Activated T-cell treated with anti-CD3 and anti-CD28 coated beads, Interleukin-2, amount 50 U/mL, for 48 hours (primary cell): ENCODE measurements around the gene TSSK6.

Source experiments
- DNase-seq, 2 experiments: peaks; one replicate each; pipeline ENCODE4 v3.0.0-alpha.2; 2020

The TSSK6 gene

GRCh38 chr19:19529783-19530422 is 14.6 kb upstream of the TSSK6 start:
- no peak for DNase-seq

- DNase-seq: no peak
These were observed 13.6 kb upstream of the TSSK6 start, which contains the start of gene YJEFN3 for GRCh38 chr19:19528721-19529490. TSS of gene YJEFN3 (plus strand) at chr19:19528911. CDS start at chr19:19528933, 22 bp downstream.

GRCh38 chr19:19527674-19528625 is 12.6 kb upstream of the TSSK6 start:
- DNase-seq: no peak

GRCh38 chr19:19527371-19527656 is 12.0 kb upstream of the TSSK6 start:
- DNase-seq: no peak

DNA sequence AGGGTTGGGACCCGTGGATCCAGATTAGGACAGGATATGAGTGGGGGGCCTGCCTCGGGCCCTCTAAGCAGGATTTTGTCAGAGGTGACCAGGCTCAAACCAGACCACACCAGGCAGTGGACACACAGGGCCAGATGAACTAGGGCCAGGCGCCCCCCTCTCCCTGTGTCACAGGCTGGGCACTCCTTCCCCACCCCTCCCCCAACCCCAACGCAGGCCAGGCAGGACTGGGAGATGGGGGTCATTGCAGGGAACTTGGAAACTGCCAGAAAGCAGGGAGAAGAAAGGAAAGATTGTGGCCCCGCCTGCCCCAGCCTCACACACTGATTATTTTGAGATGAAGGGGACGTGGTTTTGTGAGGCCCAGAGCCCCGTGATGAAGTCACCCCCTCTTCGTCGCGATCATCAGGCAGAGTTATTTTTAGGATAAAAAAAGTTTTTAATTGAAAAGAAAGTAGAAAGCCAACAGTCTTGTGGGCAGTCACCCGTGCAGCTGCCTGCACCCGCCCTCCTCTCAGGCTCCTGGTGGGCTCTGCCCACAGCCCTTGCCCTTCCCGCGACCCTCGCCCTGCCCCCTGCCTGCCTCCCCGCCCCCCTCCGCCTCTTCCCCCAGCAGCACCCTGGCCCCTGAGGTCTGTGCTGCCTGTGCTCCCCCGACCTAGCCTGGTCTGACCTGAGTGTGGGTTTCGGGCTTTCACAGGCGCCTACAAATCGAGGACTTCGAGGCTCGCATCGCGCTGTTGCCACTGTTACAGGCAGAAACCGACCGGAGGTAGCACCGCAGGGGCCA is 11.4 kb upstream of the TSSK6 start:
- no peak for DNase-seq

DNA sequence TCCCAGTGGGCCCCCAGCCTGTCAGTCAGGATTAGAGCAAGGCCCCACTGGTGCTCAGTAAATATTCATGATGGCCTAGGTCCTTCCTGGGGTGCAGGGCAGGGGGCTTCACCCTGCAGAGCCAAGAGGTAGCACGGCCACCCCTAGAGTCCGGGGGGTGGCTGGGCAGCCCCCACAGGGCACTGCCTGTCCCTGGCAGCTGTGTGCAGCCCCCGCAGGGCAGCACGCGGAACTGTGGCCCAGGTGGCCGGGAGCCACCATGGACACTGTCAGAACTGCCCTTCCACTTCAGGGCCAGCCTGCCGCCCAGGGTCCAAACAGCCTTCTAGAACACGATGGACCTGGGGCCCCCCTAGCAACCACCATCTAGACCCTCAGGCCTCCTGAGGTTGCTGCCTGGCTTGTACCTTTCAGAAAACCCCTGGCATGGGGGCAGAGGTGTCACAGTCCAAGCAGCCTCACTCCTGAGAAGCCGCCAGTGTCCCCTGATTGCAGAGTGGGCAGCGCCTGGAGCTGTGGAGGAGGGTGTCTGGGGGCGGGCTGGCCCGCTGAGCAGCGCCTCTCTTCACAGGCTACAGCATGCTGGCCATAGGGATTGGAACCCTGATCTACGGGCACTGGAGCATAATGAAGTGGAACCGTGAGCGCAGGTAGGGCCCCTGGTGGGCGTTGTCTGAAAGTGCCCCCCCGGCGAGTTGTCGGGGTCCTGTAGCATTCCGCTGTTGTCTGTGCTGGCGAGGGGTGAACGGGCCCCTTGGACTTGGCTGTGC is 10.4 kb upstream of the TSSK6 start:
- DNase-seq: no peak

DNA sequence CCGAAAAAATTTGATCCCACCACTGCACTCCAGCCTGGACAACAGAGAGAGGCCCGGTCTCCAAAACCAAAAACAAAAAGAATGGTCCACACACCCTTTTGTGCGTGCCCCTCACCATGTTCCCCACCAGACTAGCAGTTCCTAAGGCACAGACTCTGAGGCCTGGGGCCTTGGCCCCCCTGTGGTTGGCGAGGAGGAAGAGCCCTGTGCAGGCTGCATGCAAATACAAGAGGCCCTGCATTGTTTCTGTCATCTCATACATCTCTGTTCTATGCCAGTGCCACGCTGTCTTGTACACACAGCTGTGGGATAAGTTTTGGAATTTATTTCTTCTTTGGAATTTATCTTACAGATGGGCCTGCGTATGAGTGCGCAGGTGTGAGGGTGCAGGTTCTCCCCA is 8.7 kb upstream of the TSSK6 start:
- no peak for DNase-seq

DNA sequence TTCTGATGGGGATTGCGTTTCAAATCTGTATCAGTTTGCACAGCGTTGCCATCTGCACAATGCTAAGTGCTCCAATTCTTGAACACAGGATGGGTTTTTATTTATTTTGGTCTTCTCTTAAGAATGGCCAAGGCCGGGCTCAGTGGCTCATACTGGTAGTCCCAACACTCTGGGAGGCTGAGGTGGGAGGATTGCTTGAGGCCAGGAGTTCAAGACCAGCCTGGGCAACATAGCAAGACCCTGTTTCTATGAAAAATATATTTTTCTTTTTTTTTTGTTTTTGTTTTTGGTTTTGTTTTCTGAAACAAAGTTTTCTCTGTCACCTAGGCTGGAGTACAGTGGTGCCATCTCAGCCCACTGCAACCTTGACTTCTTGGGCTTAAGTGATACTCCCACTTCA is 7.8 kb upstream of the TSSK6 start:
- no peak for DNase-seq

- DNase-seq: no peak
These were observed 5.6 kb upstream of the TSSK6 start for GRCh38 chr19:19520989-19521388.

DNA sequence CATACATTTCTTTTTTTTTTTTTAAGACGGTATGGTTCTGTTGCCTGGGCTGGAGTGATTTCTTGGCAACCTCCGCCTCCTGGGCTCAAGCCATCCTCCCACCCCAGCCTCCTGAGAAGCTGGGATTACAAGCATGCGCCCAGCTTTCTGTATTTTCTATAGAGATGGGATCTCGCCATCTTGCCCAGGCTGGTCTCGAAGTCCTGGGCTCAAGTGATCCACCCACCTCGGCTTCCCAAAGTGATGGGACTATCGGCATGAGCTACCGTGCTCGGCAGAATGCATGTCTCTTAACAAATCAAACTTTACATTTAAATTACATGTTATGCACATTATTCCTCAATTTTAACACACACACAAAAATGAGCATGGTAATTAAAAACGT is 1.9 kb upstream of the TSSK6 start:
- no peak for DNase-seq

- peak; percentile 99 for DNase-seq
These were observed 533 bp upstream of the TSSK6 start, which contains the start of gene NDUFA13 for GRCh38 chr19:19515642-19516519. TSS of gene NDUFA13 (plus strand) at chr19:19516225. CDS start at chr19:19516239, 14 bp downstream.

- DNase-seq: peak in 1 of 2 experiments; percentile 40
These were observed 1.1 kb downstream of the TSSK6 start for GRCh38 chr19:19514215-19514657.

DNA sequence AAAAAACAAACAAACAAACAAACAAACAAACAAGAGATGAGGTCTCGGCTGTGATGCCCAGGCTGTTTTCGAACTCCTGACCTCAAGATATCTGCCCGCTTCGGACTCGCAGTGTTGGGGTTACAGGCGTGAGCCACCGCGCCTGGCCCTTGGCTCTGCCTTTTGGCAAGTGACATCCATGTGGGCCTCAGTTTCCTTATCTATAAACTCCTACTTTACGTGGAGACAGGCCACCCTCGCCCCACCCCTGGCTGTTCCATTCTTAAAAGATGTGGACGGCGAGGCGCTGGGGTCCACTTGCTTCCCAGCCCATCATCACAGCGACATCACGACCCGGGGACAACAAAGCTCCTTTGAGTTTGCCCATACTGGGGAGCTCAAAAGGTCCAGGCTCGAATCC is 1.7 kb downstream of the TSSK6 start:
- no peak for DNase-seq

GRCh38 chr19:19510432-19510831 is 4.9 kb downstream of the TSSK6 start:
- no peak for DNase-seq

GRCh38 chr19:19508217-19508616 is 7.1 kb downstream of the TSSK6 start:
- no peak for DNase-seq

GRCh38 chr19:19507354-19507753 is 8.0 kb downstream of the TSSK6 start:
- no peak for DNase-seq

GRCh38 chr19:19506592-19506991 is 8.8 kb downstream of the TSSK6 start:
- DNase-seq: no peak

DNA sequence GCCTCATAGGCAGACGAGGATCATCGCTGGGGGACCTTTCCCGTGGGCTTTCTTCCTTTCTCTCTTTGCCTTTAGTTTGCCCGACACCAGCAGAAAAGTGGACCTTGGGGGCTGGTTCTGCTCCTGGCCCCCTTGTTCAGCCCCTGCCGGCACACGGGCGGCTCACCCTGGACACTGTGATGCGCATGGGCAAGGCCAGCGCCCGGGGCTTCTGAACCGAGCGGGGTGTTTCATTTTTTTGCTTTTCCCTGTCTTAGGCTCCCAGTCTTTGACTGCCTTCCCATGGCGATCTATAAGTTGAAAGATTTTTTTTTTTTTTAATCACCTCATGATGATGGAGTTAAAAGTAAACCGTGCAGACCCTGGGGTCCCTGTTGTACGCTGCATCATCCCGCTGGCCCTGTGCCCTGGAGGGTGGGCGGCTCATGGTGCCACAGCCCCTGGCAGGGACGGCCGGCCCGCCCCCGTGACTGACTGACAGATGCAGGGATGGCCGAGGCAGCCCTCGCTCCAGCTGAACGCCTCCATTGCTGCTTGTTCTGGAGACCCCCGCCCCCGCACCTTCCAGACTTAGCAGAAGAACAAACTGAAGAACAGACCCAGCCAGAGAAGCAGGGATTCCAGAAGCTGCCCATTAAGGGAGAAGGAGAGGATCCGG is 9.6 kb downstream of the TSSK6 start:
- DNase-seq: no peak

DNA sequence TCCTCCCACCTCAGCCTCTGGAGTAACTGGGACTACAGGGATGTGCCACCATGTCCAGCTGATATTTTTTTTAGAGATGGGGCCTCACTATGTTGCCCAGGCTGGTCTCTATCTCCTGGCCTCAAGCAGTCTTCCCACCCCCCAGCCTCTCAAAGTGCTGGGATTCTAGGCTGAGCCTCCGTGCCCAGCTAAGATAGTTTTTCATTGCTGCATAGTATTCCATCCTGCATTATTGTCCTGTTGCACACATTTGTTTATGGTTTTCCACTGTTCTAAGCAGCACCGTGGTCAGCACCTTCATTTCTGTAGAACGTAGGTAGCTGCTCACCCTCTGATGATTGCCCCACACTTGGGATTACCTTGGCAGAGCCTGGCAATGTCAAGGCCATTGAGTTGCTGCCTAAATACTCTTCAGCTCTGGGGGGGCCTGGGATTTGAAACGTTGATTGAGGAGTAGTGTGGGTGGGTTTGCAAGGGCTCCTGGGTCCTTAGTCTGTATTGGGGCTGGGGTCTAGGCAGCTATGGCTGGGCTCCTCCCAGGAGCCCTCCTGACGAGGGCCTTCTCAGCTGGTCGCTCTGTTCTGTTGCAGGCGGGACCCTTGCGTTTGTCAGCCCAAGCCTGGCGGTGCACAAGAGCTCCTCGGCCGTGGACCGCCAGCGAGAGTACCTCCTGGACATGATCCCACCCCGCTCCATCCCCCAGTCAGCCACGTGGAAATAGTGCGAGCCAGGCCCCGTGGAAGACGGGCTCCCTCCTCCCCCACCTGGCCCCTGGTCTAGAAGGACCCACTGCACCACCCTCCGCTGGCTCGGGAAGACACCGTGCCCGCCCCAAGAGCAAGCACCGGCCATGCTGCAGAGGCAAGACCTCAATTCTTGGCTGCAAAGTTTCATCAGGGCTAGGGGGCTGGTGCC is 10.3 kb downstream of the TSSK6 start:
- DNase-seq: no peak
